CD8-positive, alpha-beta memory T cell (primary cell): ENCODE measurements around the gene MDH1. TPM values are rescaled to one million over a fixed set of nuclear protein-coding genes. Genes with fewer than 3 reads are reported as not detected.

ENCODE experiments used
- CTCF ChIA-PET: fragments of 350-600 bp; sonication (Branson Sonifier 250); formaldehyde crosslinking; loops from one replicate; lab custom pipeline; 2021; ENCODE audit warnings: antibody characterized with exemption; lab: Charles Lee
- POLR2A ChIA-PET: fragments of 350-600 bp; sonication (Branson Sonifier 250); formaldehyde crosslinking; loops from one replicate; lab custom pipeline; 2021; ENCODE audit warnings: antibody characterized with exemption; lab: Charles Lee
- DNase-seq, 5 donors: peaks; one replicate each; pipeline versions ENCODE4 v3.0.0 to v3.0.0-alpha.2; 2020 to 2022; ENCODE audit warnings: mixed read lengths in 1 of 5
- H3K27ac ChIP-seq: one replicate; pipeline ENCODE4 v1.7.0; 2013; ENCODE audit warnings: low read depth, mild to moderate bottlenecking, low read length, moderate library complexity
- H3K27me3 ChIP-seq: 2 replicates; pipeline ENCODE4 v1.7.0; 2013; ENCODE audit warnings: low read length, mild to moderate bottlenecking; ENCODE audit not compliant: insufficient read depth, poor library complexity, severe bottlenecking
- H3K36me3 ChIP-seq: 2 replicates; pipeline ENCODE4 v1.7.0; 2013; ENCODE audit warnings: mild to moderate bottlenecking, low read length, moderate library complexity; ENCODE audit not compliant: insufficient read depth
- H3K4me1 ChIP-seq: 2 replicates; pipeline ENCODE4 v1.7.0; 2013; ENCODE audit warnings: mild to moderate bottlenecking, low read length, moderate library complexity; ENCODE audit not compliant: insufficient read depth
- H3K4me3 ChIP-seq: 2 replicates; pipeline ENCODE4 v1.7.0; 2013; ENCODE audit warnings: mild to moderate bottlenecking, low read length
- H3K9me3 ChIP-seq: 2 replicates; pipeline ENCODE4 v1.7.0; 2013; ENCODE audit warnings: mild to moderate bottlenecking, low read length
- H3K27ac Mint-ChIP-seq, 8 donors: one replicate each; pipeline ENCODE4 v1.8.0; 2020 to 2021; ENCODE audit warnings: mixed read lengths in 8 of 8, mild to moderate bottlenecking in 6 of 8, inconsistent platforms in 3 of 8, moderate library complexity in 3 of 8
- H3K27me3 Mint-ChIP-seq, 2 donors: one replicate each; pipeline ENCODE4 v1.8.0; 2020 to 2021; ENCODE audit warnings: mixed read lengths in 2 of 2, mild to moderate bottlenecking in 1 of 2, moderate library complexity in 1 of 2
- H3K36me3 Mint-ChIP-seq, 3 donors: one replicate each; pipeline ENCODE4 v1.8.0; 2020 to 2021; ENCODE audit warnings: mixed read lengths in 3 of 3, inconsistent platforms in 1 of 3, mild to moderate bottlenecking in 1 of 3
- H3K4me1 Mint-ChIP-seq, 3 donors: one replicate each; pipeline ENCODE4 v1.8.0; 2020 to 2021; ENCODE audit warnings: mixed read lengths in 3 of 3, inconsistent platforms in 1 of 3, mild to moderate bottlenecking in 1 of 3
- H3K4me3 Mint-ChIP-seq, 7 donors: one replicate each; pipeline ENCODE4 v1.8.0; 2020 to 2021; ENCODE audit warnings: mixed read lengths in 7 of 7, mild to moderate bottlenecking in 6 of 7, moderate library complexity in 4 of 7, inconsistent platforms in 2 of 7
- H3K9me3 Mint-ChIP-seq, 5 donors: one replicate each; pipeline ENCODE4 v1.8.0; 2020 to 2022; ENCODE audit warnings: mixed read lengths in 5 of 5, mild to moderate bottlenecking in 3 of 5, moderate library complexity in 2 of 5, inconsistent platforms in 1 of 5
- polyA plus RNA-seq: library from polyadenylated mRNA; unstranded; fragments of 300-500 nt; fragmentation: Illumina TruSeq; gene quantifications from one replicate; pipeline ENCODE4 v1.2.3, GENCODE V29; 2021
- total RNA-seq, 2 experiments: library from RNA; stranded (reverse); gene quantifications; one replicate each; pipeline ENCODE4 v1.2.3, GENCODE V29; 2021

MDH1 gene
- total and polyA plus RNA-seq, 3 experiments from 2014 or later: 182 to 241 (median 191) TPM

GRCh38 chr2:63576546-63576945 lies 12.2 kb upstream of the MDH1 start:
- H3K27ac ChIP-seq: no peak overlapping the region
- H3K36me3 Mint-ChIP-seq: peaks cover 2 to 16% (median 4%) of the 10 kb centered on the region in 3 donors
- H3K4me1 ChIP-seq: no peaks in the 10 kb centered on the region
- DNase-seq: no peak
- no peaks in the 10 kb centered on the region for H3K9me3 ChIP-seq
- ChIA-PET CTCF (no interaction called here), POLR2A (no interaction called here)
- H3K4me3 Mint-ChIP-seq: no peak overlapping the region
- peaks cover 0 to 8% (median 5%) of the 10 kb centered on the region in 3 donors for H3K4me1 Mint-ChIP-seq
- no peaks in the 10 kb centered on the region for H3K27me3 Mint-ChIP-seq
- H3K27ac Mint-ChIP-seq: no peak overlapping the region
- H3K36me3 ChIP-seq: no peaks in the 10 kb centered on the region
- no peaks in the 10 kb centered on the region for H3K27me3 ChIP-seq
- H3K4me3 ChIP-seq: no peak overlapping the region
- peaks cover 0 to 8% (median 5%) of the 10 kb centered on the region in 5 donors for H3K9me3 Mint-ChIP-seq

DNA sequence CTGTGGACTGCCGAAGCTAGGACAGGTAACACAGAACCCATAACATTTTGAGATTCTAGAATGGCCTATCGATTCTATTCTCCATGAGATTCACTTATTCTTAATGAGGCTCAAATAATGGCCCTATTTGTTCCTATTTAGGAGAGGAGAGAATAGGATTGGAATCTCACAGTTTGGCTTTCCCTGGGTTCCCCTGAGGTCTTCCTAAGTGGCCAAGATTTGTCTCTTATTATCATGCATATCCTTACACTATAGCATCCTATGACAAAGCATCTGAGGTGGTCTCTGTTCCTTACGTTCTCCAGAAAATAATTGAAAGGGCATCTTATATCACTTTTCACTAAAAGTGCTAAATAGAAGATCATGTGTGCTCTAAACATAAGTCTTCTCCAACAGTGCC lies 10.0 kb upstream of the MDH1 start:
- CTCF ChIA-PET: interaction anchor here (1.9 kb wide), 1 partner anchor 9 kb away, joined by 8 read pairs; the partner anchor contains the start of genes MDH1 and WDPCP

DNA sequence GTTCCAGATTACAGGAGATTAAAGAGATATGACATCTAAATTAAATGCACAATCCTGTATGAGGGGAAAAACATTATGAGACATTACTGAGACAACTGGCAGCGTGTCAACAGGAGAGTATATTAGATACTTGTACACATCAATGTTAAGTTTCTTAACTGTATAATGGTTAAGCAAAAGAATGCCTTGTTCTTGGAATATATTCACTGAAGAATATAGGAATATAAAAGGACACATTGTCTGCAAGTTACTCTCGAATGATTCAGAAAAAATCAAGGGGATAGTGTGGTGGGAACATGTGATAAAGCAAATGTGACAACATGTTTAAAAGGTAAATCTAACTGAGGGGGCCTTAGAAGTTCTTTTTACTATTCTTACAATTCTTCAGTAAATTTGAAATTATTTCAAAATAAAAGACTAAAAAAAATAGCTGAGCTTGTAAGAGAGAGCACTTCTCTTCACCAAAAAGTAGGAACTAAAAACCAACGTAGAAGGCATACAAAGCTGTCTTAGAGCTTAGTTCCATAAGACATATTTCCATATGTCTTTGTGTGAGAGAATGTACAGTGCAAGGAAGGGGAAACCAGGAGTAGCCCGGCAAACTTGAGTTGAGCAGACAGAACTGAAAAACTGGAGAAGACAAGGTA lies 8.0 kb upstream of the MDH1 start:
- H3K27ac ChIP-seq: no peak overlapping the region
- H3K36me3 Mint-ChIP-seq: peaks cover 0 to 2% (median 0%) of the 10 kb centered on the region in 3 donors
- H3K4me1 Mint-ChIP-seq: peaks cover 0 to 15% (median 10%) of the 10 kb centered on the region in 3 donors
- no peaks in the 10 kb centered on the region for H3K36me3 ChIP-seq
- no peaks in the 10 kb centered on the region for H3K4me1 ChIP-seq
- ChIA-PET CTCF (no interaction called here), POLR2A (no interaction called here)
- no peak overlapping the region for H3K4me3 ChIP-seq
- peak overlapping the region in 1 of 8 donors; percentile 22 for H3K27ac Mint-ChIP-seq
- no peaks in the 10 kb centered on the region for H3K27me3 Mint-ChIP-seq
- H3K9me3 Mint-ChIP-seq: no peaks in the 10 kb centered on the region
- DNase-seq: no peak
- no peaks in the 10 kb centered on the region for H3K9me3 ChIP-seq
- no peak overlapping the region for H3K4me3 Mint-ChIP-seq
- no peaks in the 10 kb centered on the region for H3K27me3 ChIP-seq

More for the DNA sequence above, 10.0 kb upstream of the MDH1 start:
- H3K36me3 ChIP-seq: no peaks in the 10 kb centered on the region
- no peak overlapping the region for H3K27ac ChIP-seq
- Mint-ChIP-seq H3K4me3 (no peak overlapping the region), H3K27ac (no peak overlapping the region), H3K36me3 (peaks cover 0 to 5% (median 4%) of the 10 kb centered on the region in 3 donors), H3K4me1 (peaks cover 0 to 15% (median 10%) of the 10 kb centered on the region in 3 donors), H3K27me3 (no peaks in the 10 kb centered on the region), H3K9me3 (peaks cover 0 to 5% (median 4%) of the 10 kb centered on the region in 5 donors)
- no peak for DNase-seq
- H3K4me1 ChIP-seq: no peaks in the 10 kb centered on the region
- H3K4me3 ChIP-seq: no peak overlapping the region
- POLR2A ChIA-PET: no interaction called here
- no peaks in the 10 kb centered on the region for H3K9me3 ChIP-seq
- no peaks in the 10 kb centered on the region for H3K27me3 ChIP-seq

DNA sequence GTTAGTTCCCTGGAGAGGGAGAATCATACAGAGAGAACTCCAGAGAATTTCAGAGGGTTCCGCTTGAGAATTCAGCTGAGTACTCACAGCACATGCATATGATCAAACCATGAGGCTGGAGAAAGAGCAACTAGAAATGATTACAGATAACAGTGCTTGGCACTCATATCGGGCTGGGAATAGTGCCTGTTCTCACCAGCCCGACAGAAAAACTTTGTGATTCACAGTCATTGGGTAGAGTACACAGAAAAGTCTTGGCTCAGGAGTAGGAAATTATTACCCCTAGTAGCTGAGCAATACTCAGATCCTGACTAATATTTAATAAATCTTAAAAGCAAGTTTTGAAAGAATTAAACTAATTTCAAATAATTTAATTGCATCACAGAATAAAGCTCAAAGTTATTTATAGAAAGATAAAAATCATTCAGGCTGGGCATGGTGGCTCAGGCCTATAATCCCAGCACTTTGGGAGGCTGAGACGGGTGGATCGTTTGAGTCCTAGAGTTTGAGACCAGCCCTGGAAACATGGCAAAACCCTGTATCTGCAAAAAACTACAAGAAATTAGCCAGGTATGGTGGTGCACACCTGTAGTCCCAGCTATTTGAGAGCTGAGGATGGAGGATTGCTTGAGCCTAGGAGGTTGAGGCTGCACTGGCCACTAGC lies 7.3 kb upstream of the MDH1 start:
- H3K27ac ChIP-seq: no peak overlapping the region
- ChIA-PET POLR2A (no interaction called here), CTCF (no interaction called here)
- Mint-ChIP-seq H3K4me3 (no peak overlapping the region), H3K27ac (no peak overlapping the region), H3K36me3 (peaks cover 0 to 2% (median 0%) of the 10 kb centered on the region in 3 donors), H3K4me1 (peaks cover 0 to 19% (median 10%) of the 10 kb centered on the region in 3 donors), H3K9me3 (no peaks in the 10 kb centered on the region), H3K27me3 (no peaks in the 10 kb centered on the region)
- H3K4me1 ChIP-seq: no peaks in the 10 kb centered on the region
- H3K4me3 ChIP-seq: no peak overlapping the region
- no peaks in the 10 kb centered on the region for H3K27me3 ChIP-seq
- no peaks in the 10 kb centered on the region for H3K9me3 ChIP-seq
- no peaks in the 10 kb centered on the region for H3K36me3 ChIP-seq
- no peak for DNase-seq

DNA sequence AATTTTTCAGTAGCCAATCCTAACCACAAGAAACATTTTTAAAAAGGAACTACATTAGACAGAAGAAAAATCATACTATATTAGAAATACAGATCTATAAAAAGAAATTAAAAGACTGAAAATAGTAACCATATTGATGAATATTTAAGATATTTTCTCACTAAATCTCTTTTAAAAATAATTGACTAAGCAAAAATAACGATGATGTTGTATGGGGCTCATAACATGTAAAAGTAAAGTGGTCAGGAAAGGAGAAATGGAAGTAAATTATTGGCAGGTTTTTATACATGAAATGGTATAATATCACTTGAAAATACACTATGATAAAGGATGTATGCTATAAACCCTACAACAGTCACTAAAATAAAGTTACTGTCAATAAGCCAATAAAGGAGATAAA lies 5.9 kb upstream of the MDH1 start:
- CTCF ChIA-PET: no interaction called here
- no peaks in the 10 kb centered on the region for H3K9me3 Mint-ChIP-seq

DNA sequence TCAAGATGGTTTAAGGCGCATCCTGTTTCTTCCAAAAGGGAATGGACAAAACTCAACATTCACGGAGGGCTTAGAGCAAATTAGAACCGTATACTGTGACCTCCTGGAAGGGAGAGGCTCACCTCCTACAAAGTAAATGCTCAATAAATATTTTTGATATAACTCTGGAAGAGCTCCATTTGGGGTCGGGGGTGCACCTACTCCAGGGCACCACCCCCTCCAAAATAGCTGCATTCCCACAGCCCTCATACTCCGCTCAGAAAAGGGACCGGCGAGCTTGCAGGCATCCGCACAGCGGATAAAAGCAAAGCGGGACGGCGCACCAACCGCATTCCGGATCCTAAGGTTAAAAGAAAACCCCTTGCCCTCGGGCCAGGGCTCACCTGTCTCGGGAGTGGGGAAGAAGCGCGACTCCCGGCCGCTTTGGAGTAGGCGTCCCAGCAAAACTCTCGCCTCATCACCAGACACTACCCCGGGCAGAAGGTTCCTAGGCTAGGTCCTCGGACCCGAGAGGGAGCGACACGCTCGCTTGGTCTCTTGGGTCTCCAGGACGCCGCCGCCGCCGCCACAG lies 864 bp upstream of the MDH1 start:
- peak overlapping the region; percentile 89 to 97 (median 93) for H3K4me3 Mint-ChIP-seq
- H3K4me1 Mint-ChIP-seq: peaks cover 33 to 57% (median 39%) of the 10 kb centered on the region in 3 donors
- CTCF ChIA-PET: interaction anchor here (1.1 to 2.3 kb wide), 2 partner anchors 10 to 273 kb away, joined by 4 to 8 read pairs; no protein-coding TSS in a partner anchor
- Histone ChIP-seq H3K27ac (peak overlapping the region; percentile 87), H3K4me3 (peak overlapping the region; percentile 84), H3K9me3 (no peaks in the 10 kb centered on the region), H3K36me3 (no peaks in the 10 kb centered on the region), H3K4me1 (peaks cover 13% of the 10 kb centered on the region), H3K27me3 (no peaks in the 10 kb centered on the region)
- DNase-seq: no peak
- POLR2A ChIA-PET: interaction anchor here (0.6 to 3.2 kb wide), 5 partner anchors 9 to 1699 kb away, joined by 5 to 19 read pairs (median 8); partner anchors contain the start of genes AFTPH and UGP2
- H3K27ac Mint-ChIP-seq: peak overlapping the region; percentile 90 to 99 (median 97)
- H3K9me3 Mint-ChIP-seq: no peaks in the 10 kb centered on the region
- peaks cover 0 to 29% (median 0%) of the 10 kb centered on the region in 3 donors for H3K36me3 Mint-ChIP-seq
- no peaks in the 10 kb centered on the region for H3K27me3 Mint-ChIP-seq

More for the DNA sequence above, 5.9 kb upstream of the MDH1 start:
- Mint-ChIP-seq H3K36me3 (peaks cover 0 to 4% (median 0%) of the 10 kb centered on the region in 3 donors), H3K4me3 (peak overlapping the region in 1 of 7 donors; percentile 40), H3K27ac (no peak overlapping the region), H3K27me3 (no peaks in the 10 kb centered on the region), H3K4me1 (peaks cover 12 to 30% (median 23%) of the 10 kb centered on the region in 3 donors)
- no peak for DNase-seq
- H3K36me3 ChIP-seq: no peaks in the 10 kb centered on the region
- no peak overlapping the region for H3K4me3 ChIP-seq
- no peak overlapping the region for H3K27ac ChIP-seq
- H3K9me3 ChIP-seq: no peaks in the 10 kb centered on the region
- no peaks in the 10 kb centered on the region for H3K27me3 ChIP-seq
- no peaks in the 10 kb centered on the region for H3K4me1 ChIP-seq
- POLR2A ChIA-PET: no interaction called here

DNA sequence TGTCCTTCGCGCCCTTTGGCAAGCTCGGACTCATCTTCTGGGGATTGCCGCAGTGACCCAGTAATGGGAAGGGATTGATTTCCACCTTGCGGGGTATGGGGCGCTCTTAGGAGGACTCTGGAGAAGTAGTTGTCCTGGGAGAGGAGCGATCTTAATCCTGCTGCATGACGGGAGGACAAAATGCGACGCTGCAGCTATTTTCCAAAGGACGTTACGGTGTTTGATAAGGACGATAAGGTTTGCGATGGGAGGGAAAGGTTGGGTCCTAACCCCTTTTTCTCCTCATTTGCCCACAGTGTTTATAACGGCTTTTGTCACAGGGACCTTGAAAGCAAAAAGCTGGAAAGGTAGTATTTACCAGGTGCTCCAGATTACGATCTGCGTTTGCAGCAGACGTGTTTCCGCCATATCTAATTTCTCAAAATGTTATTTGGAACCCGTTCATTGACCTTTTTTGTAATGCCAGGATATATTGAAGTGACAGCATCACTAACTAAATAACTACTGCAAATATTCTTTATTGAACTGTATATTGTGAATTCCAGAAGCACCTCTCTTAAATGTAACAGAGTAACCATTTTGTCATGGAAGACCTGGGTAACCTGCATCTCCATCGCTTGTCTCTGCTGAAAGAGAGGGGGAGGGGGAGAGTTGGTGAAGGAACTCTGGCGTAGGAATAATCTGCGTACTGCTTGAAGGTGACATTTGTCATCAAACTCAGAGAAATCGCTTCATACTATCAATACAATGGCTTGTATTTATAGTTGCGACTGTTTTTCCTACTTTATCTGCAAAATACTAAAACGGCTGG lies 590 bp downstream of the MDH1 start:
- CTCF ChIA-PET: interaction anchor here (1.1 to 2.3 kb wide), 4 partner anchors 10 to 272 kb away, joined by 3 to 8 read pairs (median 4); no protein-coding TSS in a partner anchor

More for the DNA sequence above, 590 bp downstream of the MDH1 start:
- Histone ChIP-seq H3K9me3 (no peaks in the 10 kb centered on the region), H3K4me3 (peak overlapping the region; percentile 84), H3K36me3 (peaks cover 4% of the 10 kb centered on the region), H3K27me3 (no peaks in the 10 kb centered on the region), H3K4me1 (peaks cover 13% of the 10 kb centered on the region), H3K27ac (peak overlapping the region; percentile 87)
- Mint-ChIP-seq H3K27me3 (no peaks in the 10 kb centered on the region), H3K36me3 (peaks cover 0 to 41% (median 4%) of the 10 kb centered on the region in 3 donors), H3K9me3 (no peaks in the 10 kb centered on the region), H3K27ac (peak overlapping the region; percentile 90 to 99 (median 97)), H3K4me3 (peak overlapping the region; percentile 89 to 97 (median 93)), H3K4me1 (peaks cover 37 to 67% (median 47%) of the 10 kb centered on the region in 3 donors)
- POLR2A ChIA-PET: interaction anchor here (0.6 to 3.2 kb wide), 7 partner anchors 8 to 1638 kb away, joined by 3 to 19 read pairs (median 5); partner anchors contain the start of genes ACTR2, RAB1A and UGP2
- no peak for DNase-seq
